ENCODE data around the gene DHRS7B. TPM values are rescaled to one million over a fixed set of nuclear protein-coding genes. Genes with fewer than 3 reads are reported as not detected.
"Not testable (repeated sequence)": the region's sequence is repeated elsewhere in the genome, so short reads cannot be mapped to it uniquely, and the experiment has no call there.

Gene DHRS7B
- total RNA-seq, 4 donors from 2014 or later = 17.0 to 44.2 (median 37.4) TPM

- no peaks in the 10 kb centered on the region for H3K27me3 ChIP-seq
- ATAC-seq = no peak
- H3K4me3 ChIP-seq = no peak overlapping the region
- peaks cover 0 to 16% of the 10 kb centered on the region in 2 donors for H3K36me3 ChIP-seq
- 90 to 97% methylated on average over 2 of the region's 2 CpGs for WGBS, 2 donors (ENCODE audit: low coverage in 1 of 2)
- no peak for TF ChIP-seq POLR2AphosphoS5 (IDR thresholded peaks at IDR 0.05)
- no peak for TF ChIP-seq POLR2A (IDR thresholded peaks at IDR 0.05)
- no peak for TF ChIP-seq CTCF (IDR thresholded peaks at IDR 0.05)
- no peaks in the 10 kb centered on the region for H3K4me1 ChIP-seq
- no peaks in the 10 kb centered on the region for H3K9me3 ChIP-seq
- H3K27ac ChIP-seq = no peak overlapping the region
Measured at GRCh38 chr17:21141331-21141730, 14.6 kb downstream of the DHRS7B start.

- not testable (repeated sequence) for H3K4me1 ChIP-seq, H3K27me3 ChIP-seq, H3K27ac ChIP-seq, H3K9me3 ChIP-seq, H3K4me3 ChIP-seq, ATAC-seq
- WGBS, 2 donors (ENCODE audit: low coverage in 1 of 2) = 96% methylated on average over 5 to 7 of the region's 12 CpGs
- H3K36me3 ChIP-seq = peaks cover 0 to 16% of the 10 kb centered on the region in 2 donors
Measured at GRCh38 chr17:21142065-21142464, 15.3 kb downstream of the DHRS7B start.

- H3K36me3 ChIP-seq = peaks cover 0 to 19% of the 10 kb centered on the region in 2 donors
- WGBS, 2 donors (ENCODE audit: low coverage in 1 of 2) = 86 to 100% methylated on average over 1 to 3 of the region's 3 CpGs
- no peaks in the 10 kb centered on the region for H3K9me3 ChIP-seq
- TF ChIP-seq EP300 (IDR thresholded peaks at IDR 0.05) = no peak
- TF ChIP-seq POLR2AphosphoS5 (IDR thresholded peaks at IDR 0.05) = no peak
- TF ChIP-seq CTCF (IDR thresholded peaks at IDR 0.05) = no peak
- no peak for TF ChIP-seq POLR2A (IDR thresholded peaks at IDR 0.05)
- H3K4me1 ChIP-seq = no peaks in the 10 kb centered on the region
- H3K27ac ChIP-seq = no peak overlapping the region
- H3K27me3 ChIP-seq = no peaks in the 10 kb centered on the region
- no peak for ATAC-seq
- H3K4me3 ChIP-seq = no peak overlapping the region
Measured at GRCh38 chr17:21143695-21144094, 16.9 kb downstream of the DHRS7B start.

GRCh38 chr17:21144299-21144698, 17.5 kb downstream of the DHRS7B start:
- not testable (repeated sequence) for H3K27me3 ChIP-seq, H3K4me1 ChIP-seq, ATAC-seq, H3K27ac ChIP-seq, H3K4me3 ChIP-seq, H3K9me3 ChIP-seq
- peaks cover 0 to 19% of the 10 kb centered on the region in 2 donors for H3K36me3 ChIP-seq
- WGBS, 2 donors (ENCODE audit: low coverage in 1 of 2) = 87 to 88% methylated on average over 2 to 3 of the region's 3 CpGs

GRCh38 chr17:21146362-21147015, 19.7 kb downstream of the DHRS7B start:
- 67 to 79% methylated on average over 2 to 3 of the region's 3 CpGs for WGBS, 2 donors (ENCODE audit: low coverage in 1 of 2)
- no peak for ATAC-seq
- no peak for TF ChIP-seq CTCF (IDR thresholded peaks at IDR 0.05)
- TF ChIP-seq POLR2AphosphoS5 (IDR thresholded peaks at IDR 0.05) = no peak
- no peak for TF ChIP-seq EP300 (IDR thresholded peaks at IDR 0.05)
- no peak for TF ChIP-seq POLR2A (IDR thresholded peaks at IDR 0.05)

GRCh38 chr17:21149621-21150020, 22.9 kb downstream of the DHRS7B start:
- 73 to 74% methylated on average over 1 of the region's 1 CpG for WGBS, 2 donors (ENCODE audit: low coverage in 1 of 2)
- H3K27me3 ChIP-seq = no peaks in the 10 kb centered on the region
- TF ChIP-seq EP300 (IDR thresholded peaks at IDR 0.05) = no peak
- no peak for TF ChIP-seq POLR2AphosphoS5 (IDR thresholded peaks at IDR 0.05)
- TF ChIP-seq POLR2A (IDR thresholded peaks at IDR 0.05) = no peak
- TF ChIP-seq CTCF (IDR thresholded peaks at IDR 0.05) = no peak

More at GRCh38 chr17:21146362-21147015, 19.7 kb downstream of the DHRS7B start:
- no peaks in the 10 kb centered on the region for H3K27me3 ChIP-seq
- H3K27ac ChIP-seq = no peak overlapping the region
- H3K4me3 ChIP-seq = no peak overlapping the region
- H3K4me1 ChIP-seq = no peaks in the 10 kb centered on the region
- no peaks in the 10 kb centered on the region for H3K9me3 ChIP-seq
- H3K36me3 ChIP-seq = peaks cover 0 to 19% of the 10 kb centered on the region in 2 donors

More at GRCh38 chr17:21149621-21150020, 22.9 kb downstream of the DHRS7B start:
- Histone ChIP-seq H3K36me3 (peaks cover 0 to 9% of the 10 kb centered on the region in 2 donors), H3K4me3 (no peak overlapping the region), H3K9me3 (no peaks in the 10 kb centered on the region), H3K27ac (no peak overlapping the region), H3K4me1 (no peaks in the 10 kb centered on the region)
- no peak for ATAC-seq
